ENCODE data around the gene IL15. TPM values are rescaled to one million over a fixed set of nuclear protein-coding genes. Genes with fewer than 3 reads are reported as not detected.
A peak's percentile ranks its signal among the peaks of the same experiment; 100 is the strongest.
"Not testable (repeated sequence)": the region's sequence is repeated elsewhere in the genome, so short reads cannot be mapped to it uniquely, and the experiment has no call there.

IL15 gene
- total RNA-seq, 1 experiment from 2014 or later = 2.6 TPM

GRCh38 chr4:141686879-141687278, 50.5 kb downstream of the IL15 start:
- DNase-seq (ENCODE audit: low spot score) (no peak), ATAC-seq (no peak)
- CTCF ChIA-PET = no interaction called here
- H3K27me3 Mint-ChIP-seq (ENCODE audit: low read depth) = no peaks in the 10 kb centered on the region
- no peak overlapping the region for H3K27ac Mint-ChIP-seq
- H3K36me3 Mint-ChIP-seq = no peaks in the 10 kb centered on the region
- no peaks in the 10 kb centered on the region for H3K4me1 Mint-ChIP-seq
- POLR2A ChIA-PET = no interaction called here
- H3K9me3 Mint-ChIP-seq = peaks cover 7% of the 10 kb centered on the region; the same call in 1 of the 2 replicates
- no peak overlapping the region for H3K4me3 Mint-ChIP-seq
- TF ChIP-seq ETV6 (CRISPR knock-in tag; IDR thresholded peaks at IDR 0.05) = no peak
- no peak for TF ChIP-seq MAX (CRISPR knock-in tag; IDR thresholded peaks at IDR 0.05)
- no peak for TF ChIP-seq HMGXB4 (CRISPR knock-in tag; IDR thresholded peaks at IDR 0.05)
- no peak for TF ChIP-seq PRDM15 (CRISPR knock-in tag; IDR thresholded peaks at IDR 0.05)
- TF ChIP-seq FOXP4 (CRISPR knock-in tag; IDR thresholded peaks at IDR 0.05) = no peak

GRCh38 chr4:141689726-141690296, 53.4 kb downstream of the IL15 start:
- DNase-seq (ENCODE audit: low spot score); H3K4me3 Mint-ChIP-seq; H3K9me3 Mint-ChIP-seq; H3K36me3 Mint-ChIP-seq; H3K4me1 Mint-ChIP-seq; ATAC-seq; H3K27me3 Mint-ChIP-seq (ENCODE audit: low read depth); H3K27ac Mint-ChIP-seq; POLR2A ChIA-PET; CTCF ChIA-PET: not testable (repeated sequence)

GRCh38 chr4:141691247-141691646, 54.9 kb downstream of the IL15 start:
- ATAC-seq; H3K9me3 Mint-ChIP-seq; H3K4me1 Mint-ChIP-seq; H3K27me3 Mint-ChIP-seq (ENCODE audit: low read depth); CTCF ChIA-PET; POLR2A ChIA-PET; H3K4me3 Mint-ChIP-seq; H3K27ac Mint-ChIP-seq; DNase-seq (ENCODE audit: low spot score); H3K36me3 Mint-ChIP-seq: not testable (repeated sequence)

- Mint-ChIP-seq H3K27ac (no peak overlapping the region), H3K27me3 (ENCODE audit: low read depth) (no peaks in the 10 kb centered on the region), H3K36me3 (no peaks in the 10 kb centered on the region), H3K4me3 (no peak overlapping the region), H3K4me1 (peaks cover 6% of the 10 kb centered on the region), H3K9me3 (peaks cover 7% of the 10 kb centered on the region; the same call in 1 of the 2 replicates)
- ChIA-PET POLR2A (no interaction called here), CTCF (no interaction called here)
- ATAC-seq (peak; percentile 41; the same call in 1 of the 2 replicates), DNase-seq (ENCODE audit: low spot score) (no peak)
- TF ChIP-seq ATF6 (CRISPR knock-in tag; IDR thresholded peaks at IDR 0.05) (no peak), ZNF219 (CRISPR knock-in tag; IDR thresholded peaks at IDR 0.05; ENCODE audit: borderline replicate concordance) (no peak), GRHL2 (CRISPR knock-in tag; IDR thresholded peaks at IDR 0.05; ENCODE audit: insufficient replicate concordance, severe bottlenecking) (no peak), NFE2L1 (CRISPR knock-in tag; IDR thresholded peaks at IDR 0.05) (no peak), SOX15 (CRISPR knock-in tag; IDR thresholded peaks at IDR 0.05) (no peak), ZNF416 (CRISPR knock-in tag; IDR thresholded peaks at IDR 0.05) (no peak), NFYB (CRISPR knock-in tag; conservative IDR thresholded peaks at IDR 0.05; ENCODE audit: low read depth) (no peak), ZNF281 (CRISPR knock-in tag; IDR thresholded peaks at IDR 0.05) (no peak), TCF7 (CRISPR knock-in tag; IDR thresholded peaks at IDR 0.05; ENCODE audit: low read depth) (no peak), ESRRA (CRISPR knock-in tag; IDR thresholded peaks at IDR 0.05; ENCODE audit: borderline replicate concordance) (no peak), SP1 (CRISPR knock-in tag; conservative IDR thresholded peaks at IDR 0.05) (no peak), ZNF396 (CRISPR knock-in tag; IDR thresholded peaks at IDR 0.05; ENCODE audit: borderline replicate concordance) (no peak)
Measured at GRCh38 chr4:141692081-141692480, 55.7 kb downstream of the IL15 start.
